ENCODE data around the gene IFT25. TPM values are rescaled to one million over a fixed set of nuclear protein-coding genes. Genes with fewer than 3 reads are reported as not detected.
"Not testable (repeated sequence)": the region's sequence is repeated elsewhere in the genome, so short reads cannot be mapped to it uniquely, and the experiment has no call there.

Gene IFT25
- total RNA-seq, 1 experiment from 2014 or later, result 100 TPM

GRCh38 chr1:53889304-53890298, 55.9 kb downstream of the IFT25 start, which contains the start of gene YIPF1:
YIPF1 (minus strand) TSS chr1:53889797; CDS start chr1:53888937, 860 bp downstream.
- DNase-seq (ENCODE audit: low read depth), result peak; percentile 89

GRCh38 chr1:53888681-53889080, 56.8 kb downstream of the IFT25 start:
- DNase-seq (ENCODE audit: low read depth), result no peak

DNA sequence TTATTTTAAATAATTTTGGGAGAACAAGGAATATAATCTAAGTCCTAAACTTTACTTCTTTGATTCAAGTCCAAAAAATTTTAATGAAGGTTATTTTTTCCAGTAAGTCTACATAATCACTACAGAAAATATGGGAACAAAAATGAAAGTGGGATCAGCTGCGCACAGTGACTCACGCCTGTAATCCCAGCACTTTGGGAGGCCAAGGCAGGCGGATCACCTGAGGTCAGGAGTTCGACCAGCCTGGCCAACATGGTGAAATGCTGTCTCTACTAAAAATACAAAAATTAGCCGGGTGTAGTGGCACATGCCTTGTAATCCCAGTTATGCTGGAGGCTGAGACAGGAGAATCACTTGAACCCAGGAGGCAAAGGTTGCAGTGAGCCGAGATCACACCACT, 61.9 kb downstream of the IFT25 start:
- not testable (repeated sequence) for DNase-seq (ENCODE audit: low read depth)

- DNase-seq (ENCODE audit: low read depth), result not testable (repeated sequence)
Observed at GRCh38 chr1:53881853-53882252, 63.6 kb downstream of the IFT25 start.

GRCh38 chr1:53878492-53879105, 66.9 kb downstream of the IFT25 start:
- DNase-seq (ENCODE audit: low read depth), result peak; percentile 56

DNA sequence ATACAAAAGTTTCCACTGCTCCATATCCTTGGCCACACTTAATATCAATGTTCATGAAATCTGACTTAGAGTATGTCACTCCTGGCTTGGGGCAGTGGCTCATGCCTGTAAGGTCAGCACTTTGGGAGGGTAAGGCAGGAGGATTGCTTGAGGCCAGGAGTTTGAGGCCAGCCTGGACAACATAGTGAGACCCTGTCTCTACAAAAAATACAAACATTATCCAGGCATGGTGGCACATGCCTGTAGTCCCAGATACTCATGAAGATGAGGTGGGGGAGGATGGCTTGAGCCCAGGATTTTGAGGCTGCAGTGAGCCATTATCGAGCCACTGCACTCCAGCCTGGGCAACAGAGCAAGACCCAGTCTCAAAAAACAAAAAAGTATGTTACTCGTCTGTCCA, 70.3 kb downstream of the IFT25 start:
- DNase-seq (ENCODE audit: low read depth), result not testable (repeated sequence)

- DNase-seq (ENCODE audit: low read depth), result no peak
Observed at GRCh38 chr1:53871773-53872484, 73.6 kb downstream of the IFT25 start.

Other genes starting within 250 kb of the IFT25 start
- gene GLIS1, start 206.5 kb downstream of the IFT25 start, total RNA-seq (2014; rRNA removed; shearing (Covaris generic)), result 1.3 and 1.9 TPM in 2 replicates
- 67.2 and 83.9 TPM in 2 replicates for gene NDC1, start 107.4 kb downstream of the IFT25 start, total RNA-seq (2014; rRNA removed; shearing (Covaris generic))
- 29.0 and 32.3 TPM in 2 replicates for gene YIPF1, start 55.9 kb downstream of the IFT25 start, total RNA-seq (2014; rRNA removed; shearing (Covaris generic))
- gene DIO1, start 51.5 kb downstream of the IFT25 start, total RNA-seq (2014; rRNA removed; shearing (Covaris generic)), result 0.39 TPM in 1 of 2 replicates, not detected in the other
- 51.3 and 57.8 TPM in 2 replicates for gene LRRC42, start 651 bp upstream of the IFT25 start, total RNA-seq (2014; rRNA removed; shearing (Covaris generic))
- gene LDLRAD1, start 72.5 kb upstream of the IFT25 start, total RNA-seq (2014; rRNA removed; shearing (Covaris generic)), result not detected in 2 replicates
- 394 and 422 TPM in 2 replicates for gene TMEM59, start 107.5 kb upstream of the IFT25 start, total RNA-seq (2014; rRNA removed; shearing (Covaris generic))
- gene TCEANC2, start 107.9 kb upstream of the IFT25 start, total RNA-seq (2014; rRNA removed; shearing (Covaris generic)), result 3.1 and 4.2 TPM in 2 replicates
- not detected in 2 replicates for gene CDCP2, start 207.3 kb upstream of the IFT25 start, total RNA-seq (2014; rRNA removed; shearing (Covaris generic))